ENCODE measurements around the gene CCSER2.
"Not testable (repeated sequence)": the region's sequence is repeated elsewhere in the genome, so short reads cannot be mapped to it uniquely, and the experiment has no call there.

CCSER2 gene, protein sequence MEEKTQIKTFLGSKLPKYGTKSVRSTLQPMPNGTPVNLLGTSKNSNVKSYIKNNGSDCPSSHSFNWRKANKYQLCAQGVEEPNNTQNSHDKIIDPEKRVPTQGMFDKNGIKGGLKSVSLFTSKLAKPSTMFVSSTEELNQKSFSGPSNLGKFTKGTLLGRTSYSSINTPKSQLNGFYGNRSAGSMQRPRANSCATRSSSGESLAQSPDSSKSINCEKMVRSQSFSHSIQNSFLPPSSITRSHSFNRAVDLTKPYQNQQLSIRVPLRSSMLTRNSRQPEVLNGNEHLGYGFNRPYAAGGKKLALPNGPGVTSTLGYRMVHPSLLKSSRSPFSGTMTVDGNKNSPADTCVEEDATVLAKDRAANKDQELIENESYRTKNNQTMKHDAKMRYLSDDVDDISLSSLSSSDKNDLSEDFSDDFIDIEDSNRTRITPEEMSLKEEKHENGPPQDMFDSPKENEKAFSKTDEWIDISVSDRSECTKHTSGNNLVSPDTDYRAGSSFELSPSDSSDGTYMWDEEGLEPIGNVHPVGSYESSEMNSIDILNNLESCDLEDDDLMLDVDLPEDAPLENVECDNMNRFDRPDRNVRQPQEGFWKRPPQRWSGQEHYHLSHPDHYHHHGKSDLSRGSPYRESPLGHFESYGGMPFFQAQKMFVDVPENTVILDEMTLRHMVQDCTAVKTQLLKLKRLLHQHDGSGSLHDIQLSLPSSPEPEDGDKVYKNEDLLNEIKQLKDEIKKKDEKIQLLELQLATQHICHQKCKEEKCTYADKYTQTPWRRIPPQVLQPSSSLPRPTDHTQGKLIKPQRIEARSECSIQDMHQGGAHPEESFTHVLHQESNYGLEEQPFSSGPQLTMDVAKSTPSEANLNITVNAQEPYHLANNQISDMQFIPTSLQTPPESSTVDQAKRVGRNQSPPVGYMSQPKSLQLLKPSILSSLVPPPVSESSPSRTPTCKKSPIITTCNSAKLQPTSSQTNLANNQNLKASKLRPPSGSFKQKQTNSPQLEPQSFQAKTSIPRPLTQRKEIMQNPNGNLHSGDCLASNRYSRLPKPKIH

DNA sequence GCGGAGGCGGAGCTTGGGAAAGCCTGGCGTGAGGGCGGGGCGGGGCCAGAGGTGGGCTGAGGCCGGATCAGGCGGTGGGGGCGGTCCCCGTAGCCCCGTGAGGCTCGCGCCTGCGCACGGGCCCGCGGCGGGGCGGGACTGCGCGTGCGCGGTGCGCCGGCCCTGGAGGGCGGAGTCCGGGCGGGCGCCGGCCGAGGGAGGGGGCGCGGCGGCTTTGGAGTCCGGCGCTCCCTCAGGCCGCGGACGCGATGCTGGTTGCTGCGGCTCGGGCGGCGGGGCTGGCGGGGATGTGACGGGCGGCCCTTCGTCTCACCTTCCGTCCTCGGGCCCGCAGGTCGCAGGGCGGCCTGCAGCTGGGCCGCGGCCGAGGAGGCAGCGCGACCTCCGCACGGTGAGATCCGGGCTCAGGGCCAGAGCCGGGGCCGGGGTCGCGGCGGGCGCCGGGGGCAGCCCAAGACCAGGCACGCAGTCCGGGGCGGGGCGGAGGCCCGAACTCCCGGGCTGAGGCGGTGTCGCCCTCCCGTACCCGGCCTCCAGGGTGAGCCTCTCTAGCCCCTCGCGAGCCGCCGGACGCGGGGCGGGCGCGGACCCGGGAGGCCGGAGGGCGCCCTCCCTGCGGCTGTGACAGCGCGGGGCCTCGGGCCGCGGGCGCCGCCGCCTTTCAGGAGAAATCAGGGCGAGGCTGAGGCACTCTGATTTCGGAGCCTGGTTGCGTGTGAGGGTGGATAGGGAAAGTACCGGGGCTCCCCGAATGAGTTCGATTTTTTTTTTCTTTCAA lies at the start of gene CCSER2:
Gene CCSER2, plus strand, starts transcription at position 172 of the 778 bp plus-strand sequence. CDS start 42,464 bp downstream, outside the sequence.
- peak; percentile 99 for DNase-seq

DNA sequence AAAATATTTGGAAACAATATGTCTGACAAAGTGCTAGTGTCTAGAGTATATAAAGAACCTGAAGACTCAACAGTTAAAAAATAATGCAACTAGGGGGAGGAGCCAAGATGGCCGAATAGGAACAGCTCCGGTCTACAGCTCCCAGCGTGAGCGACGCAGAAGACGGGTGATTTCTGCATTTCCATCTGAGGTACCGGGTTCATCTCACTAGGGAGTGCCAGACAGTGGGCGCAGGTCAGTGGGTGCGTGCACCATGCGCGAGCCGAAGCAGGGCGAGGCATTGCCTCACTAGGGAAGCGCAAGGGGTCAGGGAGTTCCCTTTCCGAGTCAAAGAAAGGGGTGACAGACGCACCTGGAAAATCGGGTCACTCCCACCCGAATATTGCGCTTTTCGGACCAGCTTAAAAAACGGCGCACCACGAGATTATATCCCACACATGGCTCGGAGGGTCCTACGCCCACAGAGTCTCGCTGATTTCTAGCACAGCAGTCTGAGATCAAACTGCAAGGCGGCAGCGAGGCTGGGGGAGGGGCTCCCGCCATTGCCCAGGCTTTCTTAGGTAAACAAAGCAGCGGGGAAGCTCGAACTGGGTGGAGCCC lies 48.4 kb upstream of the CCSER2 start:
- not testable (repeated sequence) for DNase-seq

DNA sequence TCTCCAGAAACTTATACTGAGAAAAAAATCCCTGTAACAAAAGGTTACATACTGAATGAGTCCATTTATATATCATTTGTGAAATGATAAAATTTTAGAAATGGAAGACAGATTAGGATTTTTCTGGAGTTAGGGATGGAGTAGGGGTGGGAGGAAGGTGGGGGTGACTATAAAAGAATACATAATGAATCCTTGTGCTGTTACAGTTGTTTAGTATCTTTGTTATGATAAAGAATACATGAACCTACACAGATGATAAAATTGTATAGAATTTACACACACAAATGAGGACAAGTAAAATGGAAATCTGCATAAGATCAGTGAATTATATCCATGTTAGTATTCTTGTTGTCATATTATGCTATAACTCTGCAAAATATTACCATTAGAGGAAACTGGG lies 41.7 kb upstream of the CCSER2 start:
- DNase-seq = no peak

DNA sequence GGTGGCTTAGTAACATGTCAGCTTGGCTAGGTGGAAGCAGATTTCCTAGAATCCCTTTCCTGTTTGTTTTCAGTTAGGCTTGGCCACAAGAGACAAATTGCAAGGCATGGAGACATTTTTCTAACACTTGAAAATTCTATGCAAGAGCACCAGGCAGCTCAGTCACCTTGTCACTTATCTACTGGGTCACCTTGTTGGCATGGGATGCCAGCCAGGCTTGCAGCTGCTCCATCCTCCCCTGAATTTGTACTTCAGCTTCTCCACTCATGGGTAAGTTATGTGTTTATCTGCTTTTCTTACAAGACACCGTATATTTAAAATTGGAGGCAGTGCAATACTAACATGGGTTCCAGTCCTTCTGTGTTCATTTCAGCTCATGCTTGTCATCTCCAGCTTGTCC lies 40.2 kb upstream of the CCSER2 start:
- DNase-seq = no peak

DNA sequence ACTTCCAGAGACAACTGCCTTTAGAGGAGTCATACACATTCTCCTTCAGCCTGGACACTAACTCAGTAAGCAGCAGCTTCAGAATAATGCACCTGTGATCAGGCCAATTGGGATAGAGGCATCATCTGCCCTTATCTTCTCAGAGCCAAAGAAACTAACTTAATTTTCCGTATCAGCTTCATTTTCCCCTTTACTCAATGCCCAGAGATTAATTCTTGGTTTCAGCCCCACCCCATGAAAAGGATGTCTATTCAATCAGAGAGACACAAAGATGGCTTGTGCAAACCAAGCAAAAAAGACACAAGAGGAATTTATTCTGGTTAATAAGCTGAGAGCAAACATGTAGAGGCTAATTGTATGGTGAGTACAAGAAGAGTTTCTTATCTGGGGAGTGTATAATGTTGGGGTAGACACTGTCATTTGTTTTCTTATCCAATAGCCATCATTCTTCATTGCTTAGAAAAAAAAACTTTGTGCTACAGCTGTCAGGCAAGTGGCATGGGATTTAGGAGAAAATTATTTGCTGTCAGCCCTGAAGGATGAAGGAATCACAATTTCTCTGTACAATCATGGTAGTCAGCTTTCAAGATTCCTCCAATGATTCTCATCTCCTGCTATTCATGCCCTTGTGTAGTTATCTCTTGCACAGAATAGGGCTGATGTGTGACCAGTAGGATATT lies 38.7 kb upstream of the CCSER2 start:
- no peak for DNase-seq

DNA sequence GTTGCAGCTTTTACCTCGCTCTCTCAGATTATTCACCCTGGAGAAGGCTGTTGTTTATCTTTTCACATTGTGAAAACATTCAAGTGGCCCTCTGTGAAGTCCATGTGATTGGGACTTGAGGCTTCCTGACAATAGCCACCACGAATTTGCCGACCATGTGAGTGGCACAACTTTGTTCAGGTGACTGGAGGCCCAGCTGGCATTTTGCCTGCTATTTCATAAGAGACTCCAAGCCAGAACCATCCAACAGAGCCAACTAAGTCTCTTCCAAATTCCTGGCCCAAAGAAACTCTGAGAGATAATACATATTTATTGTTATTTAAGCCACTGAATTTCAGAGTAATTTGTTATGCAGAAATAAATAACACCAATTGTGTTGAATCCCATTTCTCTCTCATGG lies 38.2 kb upstream of the CCSER2 start:
- no peak for DNase-seq

DNA sequence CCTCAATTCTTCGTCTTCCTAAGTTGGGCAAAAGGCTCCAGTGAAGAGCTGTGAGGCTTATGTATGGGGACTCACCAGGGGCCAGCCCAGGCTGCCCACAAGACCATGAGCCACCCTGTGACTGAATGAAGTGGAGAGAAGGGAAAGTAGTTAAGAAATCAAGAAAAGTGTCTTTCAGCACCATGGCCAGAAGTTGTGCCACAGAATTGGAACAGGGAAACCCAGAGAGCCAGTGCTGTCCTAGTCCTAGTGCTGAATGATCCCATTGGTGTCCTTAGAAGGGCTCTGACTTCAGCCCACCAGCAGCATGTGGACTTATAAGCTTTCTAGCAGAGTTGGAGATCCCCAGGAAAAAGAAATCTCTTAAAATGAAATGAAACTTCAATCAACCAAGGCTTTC lies 37.0 kb upstream of the CCSER2 start:
- DNase-seq = no peak

DNA sequence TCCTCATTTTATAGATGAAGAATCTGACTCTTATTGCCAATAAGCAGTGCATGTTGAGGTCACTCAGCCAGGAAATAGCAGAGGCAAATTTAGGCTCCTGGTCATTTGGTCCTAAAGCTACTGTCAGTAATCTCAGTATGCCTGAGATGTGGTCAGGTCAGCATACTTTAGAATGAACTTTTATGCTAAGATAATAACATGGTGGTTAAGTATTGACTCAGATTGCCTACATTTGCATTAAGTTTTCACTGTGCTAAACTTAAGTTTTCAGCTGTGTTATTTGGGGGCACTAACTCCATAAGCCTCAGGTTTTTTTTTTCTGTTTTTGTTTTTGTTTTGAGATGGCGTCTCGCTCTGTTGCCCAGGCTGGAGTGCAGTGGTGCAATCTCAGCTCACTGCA lies 35.9 kb upstream of the CCSER2 start:
- no peak for DNase-seq

DNA sequence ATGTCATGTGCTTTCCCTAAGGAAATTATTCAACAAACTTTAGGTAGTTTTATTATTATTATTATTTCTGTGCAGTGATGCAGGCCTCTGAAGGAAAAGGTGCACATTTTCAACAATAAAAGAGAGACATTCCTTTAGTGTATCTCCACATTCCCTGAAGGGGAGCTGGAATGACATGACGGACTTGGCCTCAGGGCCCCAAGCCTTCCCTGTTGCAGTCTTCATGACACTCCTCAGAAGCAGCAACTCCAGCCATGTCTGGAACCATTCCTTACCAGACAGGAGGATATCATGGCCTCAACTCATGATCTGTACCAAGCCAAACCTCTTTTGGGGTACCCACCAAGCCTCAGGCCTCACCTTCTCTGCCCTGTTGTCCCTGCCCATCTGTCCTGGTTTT lies 35.2 kb upstream of the CCSER2 start:
- DNase-seq = no peak

DNA sequence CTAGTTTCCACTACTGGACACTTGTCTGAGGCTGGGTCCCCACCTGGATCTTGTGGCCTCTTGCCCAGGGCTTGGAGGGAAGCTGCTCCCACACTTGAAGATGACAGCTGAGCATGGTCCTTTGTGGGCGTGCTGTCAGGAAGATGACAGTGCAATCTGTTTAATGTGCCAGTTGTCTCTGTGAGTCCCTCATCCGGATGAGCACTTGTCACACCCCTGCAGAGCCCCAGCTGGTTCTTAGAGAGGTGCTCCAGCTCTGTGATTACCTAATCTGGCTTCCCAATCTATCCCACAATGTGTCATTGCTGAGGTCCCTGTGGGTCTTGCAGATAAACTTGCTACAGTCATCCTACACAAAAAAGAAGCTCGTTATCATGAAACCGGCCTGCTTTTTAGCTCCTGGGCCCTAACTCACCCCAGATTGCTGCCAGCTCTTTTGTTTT lies 34.8 kb upstream of the CCSER2 start:
- peak; percentile 24 to 43 for DNase-seq

DNA sequence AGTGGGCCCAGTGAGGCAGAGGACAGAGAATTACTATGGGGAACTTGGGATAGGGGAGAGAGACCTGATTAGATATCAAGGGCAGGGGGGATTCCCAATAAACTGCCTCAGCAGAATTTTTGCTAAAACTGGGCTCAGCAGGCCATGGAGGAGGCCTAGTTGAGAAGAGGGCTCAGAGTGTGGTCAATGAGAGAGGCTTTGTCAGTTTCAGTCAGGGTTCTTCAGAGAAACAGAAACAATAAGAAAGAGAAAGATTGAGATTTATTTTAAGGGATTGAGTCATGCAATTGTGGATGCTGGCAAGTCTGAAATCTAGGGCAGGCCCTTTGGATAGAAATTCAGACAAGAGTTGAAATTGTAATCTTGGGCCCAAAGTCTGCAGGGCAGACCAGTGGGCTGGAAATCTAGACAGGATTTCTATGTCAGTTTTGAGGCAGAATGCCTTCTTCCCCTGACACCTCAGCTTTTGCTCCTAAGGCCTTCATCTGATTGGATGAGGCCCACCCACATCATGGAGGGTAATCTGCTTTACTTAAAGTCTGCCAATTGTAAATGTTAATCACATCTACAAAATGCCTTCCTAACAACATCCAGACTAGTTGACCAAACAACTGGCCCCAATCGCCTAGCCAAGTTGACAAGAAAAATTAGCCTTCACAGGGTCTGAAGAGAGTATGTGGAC lies 33.5 kb upstream of the CCSER2 start:
- DNase-seq = no peak

DNA sequence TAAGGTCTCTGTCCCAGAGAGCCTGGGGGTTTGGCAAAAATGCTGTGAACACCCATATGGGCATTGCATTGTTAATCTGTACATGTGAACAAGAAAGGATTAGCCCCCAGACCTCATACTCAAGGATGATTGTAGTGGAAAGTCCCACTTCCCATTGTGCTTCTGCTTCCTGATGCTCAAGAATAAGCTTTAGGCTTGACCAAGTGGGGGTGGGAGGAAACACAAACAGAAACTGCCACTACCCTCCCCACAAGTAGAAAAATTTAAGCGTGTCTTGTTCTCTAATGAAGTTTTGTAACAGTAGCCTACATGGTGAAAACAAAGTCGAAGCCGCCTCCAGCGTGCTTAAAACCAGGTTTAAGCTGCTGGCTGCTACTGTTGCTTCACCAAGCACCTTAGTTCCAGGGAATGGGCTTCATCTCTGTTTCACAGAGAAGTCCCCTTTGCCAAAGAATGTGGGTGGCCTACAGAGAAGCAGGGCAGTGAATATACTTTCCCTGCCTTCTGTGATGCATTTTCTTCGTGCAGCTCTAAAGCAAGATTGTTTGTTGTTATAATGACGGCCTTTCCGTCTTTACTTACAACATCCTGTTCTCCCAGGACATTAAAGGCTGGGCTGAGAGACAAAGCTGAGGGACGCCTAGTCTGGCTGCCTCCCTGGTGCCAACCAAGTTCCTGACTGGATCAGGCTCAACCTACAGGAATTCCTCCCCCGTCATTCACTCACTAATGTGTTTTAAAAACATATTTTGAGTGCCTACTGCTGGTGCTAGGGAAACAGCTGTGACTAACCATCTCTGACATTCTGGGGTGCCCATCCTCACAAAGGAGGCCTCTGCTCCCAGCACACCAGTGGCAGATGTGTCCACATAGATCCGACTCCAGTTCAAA lies 32.1 kb upstream of the CCSER2 start:
- DNase-seq = no peak

DNA sequence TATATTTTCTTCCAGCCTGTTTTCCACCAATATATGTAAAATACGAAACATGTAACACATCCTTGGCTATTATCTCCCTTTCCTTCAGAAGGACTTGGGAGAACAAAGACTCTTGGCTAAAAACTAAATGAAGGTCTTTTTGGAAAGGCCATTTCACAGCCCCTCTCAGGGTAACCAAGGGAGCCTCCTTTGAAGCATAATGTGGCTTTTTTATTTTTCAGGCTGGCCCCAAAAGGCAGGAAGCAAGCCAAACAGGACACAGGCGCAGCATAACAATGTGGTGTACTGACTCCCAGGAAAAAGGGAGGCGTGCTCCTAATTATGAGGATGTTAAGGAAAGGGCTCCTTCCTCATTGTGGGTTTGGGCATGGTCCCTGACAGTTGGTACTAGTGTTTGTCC lies 30.3 kb upstream of the CCSER2 start:
- DNase-seq = no peak

DNA sequence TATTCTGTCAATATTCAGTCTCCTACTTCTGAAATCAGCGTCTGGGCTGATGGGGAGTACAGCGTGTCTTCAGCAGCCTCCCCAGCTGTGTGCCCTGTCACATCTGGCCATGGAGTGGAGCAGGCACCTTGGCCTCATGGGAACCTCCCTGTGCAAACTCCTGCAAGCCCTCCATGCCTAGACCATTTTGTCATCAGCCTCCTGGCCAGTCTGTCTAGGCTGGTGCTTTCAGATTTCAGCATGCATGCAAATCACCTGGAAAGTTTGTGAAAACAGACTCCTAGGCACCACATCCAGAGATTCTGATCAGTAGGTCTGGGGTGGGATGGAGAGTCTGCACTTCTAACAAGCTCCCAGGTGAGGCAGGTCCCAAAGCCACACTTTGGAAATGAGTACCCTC lies 26.2 kb upstream of the CCSER2 start:
- no peak for DNase-seq

DNA sequence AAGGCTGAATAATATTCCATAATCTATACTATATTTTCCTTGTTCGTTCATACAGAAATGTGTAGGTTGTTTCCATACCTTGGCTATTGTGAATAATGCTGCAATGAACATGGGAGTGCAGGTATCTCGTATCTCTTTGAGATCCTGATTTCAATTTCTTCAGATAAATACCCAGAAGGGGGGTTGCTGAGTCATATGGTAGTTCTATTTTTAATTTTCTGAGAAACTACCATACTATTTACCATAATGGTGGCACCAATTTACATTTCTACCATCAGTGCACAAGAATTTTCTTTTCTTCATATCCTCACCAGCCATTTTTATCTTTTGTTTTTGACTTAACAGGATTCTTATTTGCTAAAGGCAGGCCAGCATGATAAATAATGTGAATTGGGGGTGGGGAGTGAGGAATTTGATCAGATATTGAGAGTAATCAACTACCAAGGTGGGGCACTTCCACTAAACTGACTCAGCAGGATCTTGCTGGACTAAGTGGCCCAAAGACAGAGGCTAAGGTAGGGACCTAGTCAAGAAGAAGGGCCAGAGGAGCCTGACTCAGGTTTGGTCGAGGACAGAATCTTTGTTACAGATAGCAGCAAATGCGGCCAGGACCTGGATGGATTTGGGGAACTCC lies 21.5 kb upstream of the CCSER2 start:
- DNase-seq = no peak

DNA sequence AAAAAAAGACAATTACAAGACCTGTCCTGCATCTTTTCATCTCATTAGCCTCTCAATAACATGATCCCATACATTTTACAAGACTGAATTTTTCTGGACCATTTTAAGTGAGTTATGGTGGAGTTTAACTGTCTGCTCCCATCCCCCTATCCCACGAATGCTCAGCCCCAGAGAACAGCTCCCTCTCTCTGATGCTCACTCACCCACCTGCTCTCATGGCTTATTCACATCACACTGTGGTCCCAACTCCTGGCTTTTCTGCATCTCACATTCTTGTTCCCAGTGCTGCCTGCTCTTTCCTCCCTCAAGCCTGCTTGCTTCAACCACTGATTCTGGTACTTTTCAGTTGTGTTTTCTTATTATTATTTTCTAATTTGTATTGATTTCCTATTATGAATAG lies 20.4 kb upstream of the CCSER2 start:
- no peak for DNase-seq

DNA sequence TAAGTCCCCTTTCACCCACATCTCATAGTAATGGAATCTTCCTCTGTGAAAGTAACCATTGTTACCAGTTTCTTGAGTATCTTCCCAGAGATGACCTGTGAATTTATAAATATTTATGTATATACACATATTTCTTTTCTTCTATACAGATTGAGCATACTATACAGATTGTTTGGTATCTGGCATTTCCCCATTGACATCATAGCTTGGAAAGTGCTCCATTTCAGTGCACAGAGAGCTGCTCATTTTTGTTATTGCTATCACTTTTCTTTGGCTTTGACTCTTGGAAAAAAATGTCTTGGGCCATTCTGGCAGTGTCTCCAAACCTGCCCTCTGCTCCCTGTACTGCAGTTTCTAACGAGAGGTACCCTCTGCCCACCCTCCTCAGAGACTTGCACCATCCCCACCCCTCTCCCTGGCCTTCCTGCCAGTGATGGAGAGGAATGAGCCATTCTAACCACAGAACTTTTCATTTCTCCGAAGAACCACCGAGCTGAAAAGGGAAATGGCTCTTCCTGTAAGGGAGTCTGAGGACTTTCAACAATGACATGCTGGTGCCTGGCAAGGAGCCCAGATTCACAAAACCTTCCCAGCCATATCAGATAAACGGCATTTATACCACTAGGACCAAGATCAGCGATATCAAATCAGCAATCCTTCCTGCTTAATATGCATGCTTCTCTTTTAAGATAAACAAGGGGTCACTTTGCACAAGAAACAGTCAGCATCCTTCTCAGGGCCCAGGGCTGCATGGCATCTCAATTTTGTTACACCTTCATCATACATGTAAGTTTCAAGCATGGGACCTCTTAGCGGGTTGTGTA lies 19.7 kb upstream of the CCSER2 start:
- peak; percentile 60 to 74 for DNase-seq

DNA sequence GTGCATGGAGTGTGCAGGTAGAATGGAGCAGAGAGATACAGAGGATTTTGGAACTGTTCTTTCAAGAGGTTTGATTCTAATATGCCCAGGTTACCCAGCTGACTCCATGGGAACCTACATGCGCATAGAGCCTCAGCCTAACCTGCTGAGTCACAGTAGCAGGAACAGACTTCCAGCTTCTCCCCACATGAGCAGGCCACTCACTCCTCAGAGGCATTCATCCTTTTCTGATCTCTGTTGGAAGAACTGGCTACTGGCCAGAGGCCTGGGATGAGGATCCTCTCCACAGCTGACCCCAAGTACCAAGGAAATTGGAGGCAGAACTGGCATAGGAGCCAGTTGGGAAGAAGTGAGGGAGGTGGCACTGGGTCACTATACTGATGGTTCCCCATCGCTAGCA lies 17.9 kb upstream of the CCSER2 start:
- no peak for DNase-seq

DNA sequence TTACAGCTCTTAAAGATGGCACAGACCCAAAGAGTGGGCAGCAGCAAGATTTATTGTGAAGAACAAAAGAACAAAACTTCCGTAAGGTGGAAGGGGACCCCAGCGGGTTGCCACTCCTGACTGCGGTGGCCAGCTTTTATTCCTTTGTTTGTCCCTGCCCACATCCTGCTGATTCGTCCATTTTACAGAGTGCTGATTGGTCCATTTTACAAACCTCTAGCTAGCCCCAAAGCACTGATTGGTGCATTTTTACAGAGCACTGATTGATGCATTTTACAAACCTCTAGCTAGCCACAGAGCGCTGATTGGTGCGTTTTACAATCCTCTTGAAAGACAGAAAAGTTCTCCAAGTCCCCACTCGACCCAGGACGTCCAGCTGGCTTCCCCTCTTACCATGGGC lies 16.8 kb upstream of the CCSER2 start:
- DNase-seq = no peak

Measured in activated CD4-positive, alpha-beta T cell treated with anti-CD3 and anti-CD28 coated beads, Interleukin-2, amount 50 U/mL, for 48 hours (primary cell).